Aorta (tissue), 5 donors: ENCODE data around the gene SATB2. TPM values are rescaled to one million over a fixed set of nuclear protein-coding genes. Genes with fewer than 3 reads are reported as not detected.

Source experiments
- ATAC-seq: fragments of 200-7000 bp; cut with Tn5 transposase; one replicate; pipeline ENCODE4 v1.9.1; 2022; ENCODE audit warnings: moderate library complexity; ENCODE audit not compliant: low FRiP score
- DNase-seq, 2 donors: peaks; one replicate each; pipeline ENCODE4 v3.0.0-alpha.2; 2020
- H3K27ac ChIP-seq, 2 donors: one replicate each; pipeline ENCODE4 v1.5.1; 2013; ENCODE audit warnings: low read length in 2 of 2, mild to moderate bottlenecking in 2 of 2, moderate library complexity in 2 of 2, control low read depth in 1 of 2, inconsistent platforms in 1 of 2, low read depth in 1 of 2
- H3K27me3 ChIP-seq, 2 donors: one replicate each; pipeline ENCODE4 v1.6.1; 2013; ENCODE audit warnings: control low read depth in 1 of 2, low read length in 1 of 2, mild to moderate bottlenecking in 1 of 2, moderate library complexity in 1 of 2; ENCODE audit not compliant: insufficient read depth in 2 of 2, control insufficient read depth in 1 of 2
- H3K36me3 ChIP-seq, 2 donors: one replicate each; pipeline ENCODE4 v1.6.1; 2013; ENCODE audit warnings: control low read depth in 1 of 2, low read length in 1 of 2, mild to moderate bottlenecking in 1 of 2; ENCODE audit not compliant: insufficient read depth in 2 of 2, control insufficient read depth in 1 of 2
- H3K4me1 ChIP-seq, 2 donors: one replicate each; pipeline ENCODE4 v1.6.1; 2013; ENCODE audit warnings: low read length in 2 of 2, control low read depth in 1 of 2, mild to moderate bottlenecking in 1 of 2, moderate library complexity in 1 of 2; ENCODE audit not compliant: insufficient read depth in 2 of 2, control insufficient read depth in 1 of 2
- H3K4me3 ChIP-seq, 2 donors: one replicate each; pipeline ENCODE4 v1.5.1; 2013; ENCODE audit warnings: low read length in 2 of 2, control low read depth in 1 of 2, mild to moderate bottlenecking in 1 of 2
- H3K9me3 ChIP-seq: one replicate; pipeline ENCODE4 v1.6.1; 2013; ENCODE audit warnings: mild to moderate bottlenecking, low read length; ENCODE audit not compliant: control insufficient read depth
- WGBS, 2 donors: extraction: QIAGEN DNeasy Blood & Tissue Kit; methylation state at CpG; one replicate each; pipeline ENCODE4 v1.1.7; 2013; 5-methylcytosine and 5-hydroxymethylcytosine counted together
- intact Hi-C, 2 donors: fragments of 100-400 bp; cut with DNase I; formaldehyde crosslinking; loops; one replicate each; pipeline versions ENCODE4 v1.14.2 to v1.15.0; 2022
- polyA plus RNA-seq, 2 donors: library from polyadenylated mRNA; stranded (reverse); fragments of 200-250 nt; gene quantifications; one replicate each; pipeline ENCODE4 v1.2.3, GENCODE V29; 2013
- total RNA-seq, 2 donors: library from RNA; stranded (reverse); fragmentation: NEBNext Ultra II Directional; extraction: Animal tissue kit (Norgen Biotek cat#: 25700); gene quantifications; one replicate each; pipeline ENCODE4 v1.2.1, GENCODE V29; 2021
- donor health status: healthy with polysubstance abuse.
- donor health status: Bipolar disorder and iron deficiency.
- donor health status: DM: no; HTN: no; CAD: no.
- donor health status: DM: no; HTN: no; CAD: no.
- donor health status: DM: yes; HTN: yes; CAD: no.

Gene SATB2
- total and polyA plus RNA-seq, 4 donors: 1.3 to 14.5 (median 5.9) TPM

DNA sequence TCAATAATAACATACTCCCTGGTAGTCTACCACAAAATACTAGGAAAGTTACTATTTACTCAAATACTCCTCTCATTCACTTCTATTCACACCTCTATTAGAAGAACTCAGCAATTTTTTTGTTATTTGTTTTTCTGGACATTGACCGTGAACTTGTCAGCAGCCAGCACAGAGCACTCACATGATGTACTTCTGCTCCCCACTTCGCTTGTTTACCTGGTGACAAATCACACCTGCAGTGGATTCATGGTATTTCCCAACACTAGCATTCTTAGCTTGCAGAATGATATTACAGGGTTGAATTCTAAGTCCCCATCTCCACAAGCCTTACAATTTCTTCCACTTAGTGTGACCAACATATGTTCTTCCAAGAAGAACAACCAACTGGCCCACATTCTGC lies 238.2 kb downstream of the SATB2 start:
- peaks cover 0 to 14% of the 10 kb centered on the region in 2 donors for H3K4me1 ChIP-seq
- no peak overlapping the region for H3K27ac ChIP-seq
- intact Hi-C loops: no loop called here
- ATAC-seq: no peak
- DNase-seq: no peak
- H3K4me3 ChIP-seq: no peak overlapping the region
- 92 to 96% methylated on average over 2 of the region's 2 CpGs for WGBS, 2 donors
- H3K27me3 ChIP-seq: no peaks in the 10 kb centered on the region
- peaks cover 2% of the 10 kb centered on the region for H3K9me3 ChIP-seq
- H3K36me3 ChIP-seq: no peaks in the 10 kb centered on the region
